Loucy (cell line): ENCODE results near the gene COA6.

ENCODE experiments used
- H2AFZ ChIP-seq: fragments of 200-600 bp; sonication (generic); 2 replicates; pipeline ENCODE4 v1.6.0; 2016; ENCODE audit warnings: antibody characterized with exemption, mild to moderate bottlenecking, low read length, moderate library complexity
- H3F3A ChIP-seq: fragments of 200-600 bp; 2 replicates; pipeline ENCODE4 v1.6.0; 2016; ENCODE audit warnings: antibody characterized with exemption, low read depth, mild to moderate bottlenecking
- H3K27me3 ChIP-seq: fragments of 200-600 bp; sonication (generic); 2 replicates; pipeline ENCODE4 v1.6.1; 2014; ENCODE audit warnings: low read length, mild to moderate bottlenecking; ENCODE audit not compliant: insufficient read depth, poor library complexity, severe bottlenecking
- H3K36me3 ChIP-seq: fragments of 200-600 bp; sonication (generic); 2 replicates; pipeline ENCODE4 v1.6.1; 2016; ENCODE audit warnings: low read length; ENCODE audit not compliant: insufficient read depth
- H3K4me1 ChIP-seq: fragments of 200-600 bp; sonication (generic); 2 replicates; pipeline ENCODE4 v1.5.1; 2014; ENCODE audit warnings: low read length, mild to moderate bottlenecking; ENCODE audit not compliant: insufficient read depth, poor library complexity, severe bottlenecking
- H3K4me2 ChIP-seq: fragments of 200-600 bp; sonication (generic); 2 replicates; pipeline ENCODE4 v1.6.0; 2014; ENCODE audit warnings: antibody characterized with exemption, low read length, low read depth, mild to moderate bottlenecking; ENCODE audit not compliant: poor library complexity, severe bottlenecking
- H3K4me3 ChIP-seq: fragments of 200-600 bp; sonication (generic); 2 replicates; pipeline ENCODE4 v1.5.1; 2014; ENCODE audit warnings: low read length, mild to moderate bottlenecking, mixed read lengths; ENCODE audit not compliant: poor library complexity, severe bottlenecking
- H3K79me2 ChIP-seq: fragments of 200-600 bp; sonication (generic); 2 replicates; pipeline ENCODE4 v1.6.1; 2014; ENCODE audit warnings: low read length; ENCODE audit not compliant: insufficient read depth
- H3K9ac ChIP-seq: fragments of 200-600 bp; sonication (generic); 2 replicates; pipeline ENCODE4 v1.6.0; 2014; ENCODE audit warnings: mild to moderate bottlenecking, low read depth, low read length, moderate library complexity; ENCODE audit not compliant: poor library complexity, severe bottlenecking
- H3K9me2 ChIP-seq: fragments of 200-600 bp; sonication (generic); replicated peaks from 2 replicates; pipeline ENCODE4 v1.6.1; 2016; ENCODE audit warnings: low read depth, low read length, mixed read lengths
- H3K9me3 ChIP-seq: fragments of 200-600 bp; sonication (generic); 2 replicates; pipeline ENCODE4 v1.6.1; 2014; ENCODE audit warnings: mild to moderate bottlenecking, antibody characterized with exemption, low read length, low read depth; ENCODE audit not compliant: insufficient read depth
- H4K20me1 ChIP-seq: fragments of 200-600 bp; sonication (generic); 2 replicates; pipeline ENCODE4 v1.6.0; 2014; ENCODE audit warnings: antibody characterized with exemption, low read length, mild to moderate bottlenecking; ENCODE audit not compliant: insufficient read depth, poor library complexity, severe bottlenecking
- CTCF ChIP-seq: fragments of 200-600 bp; sonication (generic); conservative IDR thresholded peaks from 2 replicates; pipeline ENCODE4 v1.5.1; 2014; ENCODE audit warnings: mild to moderate bottlenecking, antibody characterized with exemption, low read length
- EZH2phosphoT487 ChIP-seq: fragments of 200-600 bp; IDR thresholded peaks from 2 replicates; pipeline ENCODE4 v1.6.1; 2018; ENCODE audit warnings: antibody characterized with exemption, mild to moderate bottlenecking, moderate library complexity, borderline replicate concordance

Gene COA6

GRCh38 chr1:234413990-234414389, 40.7 kb downstream of the COA6 start:
- Histone ChIP-seq H3K36me3 (peaks cover 80% of the 10 kb centered on the region; the same call in 1 of the 2 replicates), H3K9me2 (no peaks in the 10 kb centered on the region), H3K9ac (no peak overlapping the region), H2AFZ (no peak overlapping the region), H3K4me2 (no peak overlapping the region), H3K27me3 (no peaks in the 10 kb centered on the region), H3K4me3 (no peak overlapping the region), H3K4me1 (no peaks in the 10 kb centered on the region), H4K20me1 (no peaks in the 10 kb centered on the region), H3K79me2 (no peaks in the 10 kb centered on the region), H3F3A (no peaks in the 10 kb centered on the region), H3K9me3 (no peaks in the 10 kb centered on the region)
- no peak for TF ChIP-seq CTCF
- TF ChIP-seq EZH2phosphoT487 = no peak

- Histone ChIP-seq H3K4me3 (no peak overlapping the region), H3F3A (no peaks in the 10 kb centered on the region), H3K9me2 (no peaks in the 10 kb centered on the region), H3K4me1 (no peaks in the 10 kb centered on the region), H3K79me2 (no peaks in the 10 kb centered on the region), H3K36me3 (peaks cover 83% of the 10 kb centered on the region), H3K9me3 (no peaks in the 10 kb centered on the region), H2AFZ (no peak overlapping the region), H3K27me3 (no peaks in the 10 kb centered on the region), H4K20me1 (no peaks in the 10 kb centered on the region), H3K4me2 (no peak overlapping the region), H3K9ac (no peak overlapping the region)
- no peak for TF ChIP-seq EZH2phosphoT487
Measured at GRCh38 chr1:234427950-234428646, 54.8 kb downstream of the COA6 start.

DNA sequence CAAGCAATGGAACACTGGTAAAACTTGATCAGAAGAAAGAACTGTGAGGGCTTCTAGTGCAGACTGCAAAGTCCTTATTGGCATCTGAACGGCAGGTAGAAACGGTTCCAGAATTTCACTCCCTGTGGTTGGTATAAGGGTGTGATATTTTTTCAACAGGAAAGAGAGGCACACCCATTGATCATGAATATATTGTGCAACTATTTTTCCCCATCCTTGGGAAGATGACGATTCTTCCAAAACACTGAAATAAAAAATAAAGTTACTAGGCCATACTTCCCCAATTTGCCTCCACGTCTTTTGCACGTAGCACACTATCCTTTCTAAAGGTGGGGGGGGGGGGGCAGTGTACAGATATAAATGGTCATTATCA, 56.2 kb downstream of the COA6 start:
- TF ChIP-seq CTCF (no peak), EZH2phosphoT487 (no peak)
- Histone ChIP-seq H3K27me3 (no peaks in the 10 kb centered on the region), H3K9ac (no peak overlapping the region), H4K20me1 (no peaks in the 10 kb centered on the region), H3K4me2 (no peak overlapping the region), H3K4me1 (no peaks in the 10 kb centered on the region), H3K79me2 (no peaks in the 10 kb centered on the region), H3K36me3 (peaks cover 84% of the 10 kb centered on the region), H3F3A (no peaks in the 10 kb centered on the region), H3K9me3 (no peaks in the 10 kb centered on the region), H3K4me3 (no peak overlapping the region), H2AFZ (no peak overlapping the region), H3K9me2 (no peaks in the 10 kb centered on the region)

- no peak overlapping the region for H2AFZ ChIP-seq
- no peaks in the 10 kb centered on the region for H3F3A ChIP-seq
- H3K9me3 ChIP-seq = no peaks in the 10 kb centered on the region
- no peaks in the 10 kb centered on the region for H3K27me3 ChIP-seq
- no peak overlapping the region for H3K9ac ChIP-seq
- no peaks in the 10 kb centered on the region for H3K4me1 ChIP-seq
- no peak overlapping the region for H3K4me2 ChIP-seq
- H3K9me2 ChIP-seq = no peaks in the 10 kb centered on the region
- TF ChIP-seq EZH2phosphoT487 (no peak), CTCF (no peak)
- no peaks in the 10 kb centered on the region for H3K79me2 ChIP-seq
- no peaks in the 10 kb centered on the region for H4K20me1 ChIP-seq
- no peak overlapping the region for H3K4me3 ChIP-seq
- H3K36me3 ChIP-seq = peaks cover 84% of the 10 kb centered on the region
Measured at GRCh38 chr1:234430691-234431090, 57.4 kb downstream of the COA6 start.
